Measurements from ENCODE around the gene CACNA1D. TPM values are rescaled to one million over a fixed set of nuclear protein-coding genes. Genes with fewer than 3 reads are reported as not detected.
A peak's percentile ranks its signal among the peaks of the same experiment; 100 is the strongest.

Gene CACNA1D
- total and polyA plus RNA-seq, 8 donors, result 5.3 to 22.8 (median 11.6) TPM

GRCh38 chr3:53628536-53629401 is 134.4 kb downstream of the CACNA1D start:
- DNase-seq (no peak), FAIRE-seq (no peak)

GRCh38 chr3:53629402-53629723 is 135.0 kb downstream of the CACNA1D start:
- TF ChIP-seq CTCF (IDR thresholded peaks at IDR 0.05), result no peak
- 54 to 83% methylated on average over 2 of the region's 2 CpGs for WGBS, 2 donors
- DNase-seq (no peak), ATAC-seq (no peak), FAIRE-seq (no peak)
- Histone ChIP-seq H3K4me1 (peaks cover 0 to 7% (median 0%) of the 10 kb centered on the region in 3 donors), H3K27me3 (no peaks in the 10 kb centered on the region), H3K4me3 (no peak overlapping the region), H3K27ac (no peak overlapping the region), H3K36me3 (no peaks in the 10 kb centered on the region), H3K9me3 (no peaks in the 10 kb centered on the region)
- intact Hi-C loops (cut with DNase I), result no loop called here

More at GRCh38 chr3:53628536-53629401, 134.4 kb downstream of the CACNA1D start:
- H3K4me3 ChIP-seq, result no peak overlapping the region
- H3K27ac ChIP-seq, result no peak overlapping the region
- ATAC-seq, result no peak
- no peaks in the 10 kb centered on the region for H3K36me3 ChIP-seq
- peaks cover 0 to 7% (median 0%) of the 10 kb centered on the region in 3 donors for H3K4me1 ChIP-seq
- WGBS, 2 donors, result 65 to 76% methylated on average over 10 of the region's 10 CpGs
- H3K27me3 ChIP-seq, result no peaks in the 10 kb centered on the region
- intact Hi-C loops (cut with DNase I), result no loop called here
- TF ChIP-seq CTCF (IDR thresholded peaks at IDR 0.05), result no peak
- H3K9me3 ChIP-seq, result no peaks in the 10 kb centered on the region

- peak overlapping the region in 2 of 4 donors; percentile 15 to 37 for H3K27ac ChIP-seq
Observed at GRCh38 chr3:53630547-53630946, 136.1 kb downstream of the CACNA1D start.

GRCh38 chr3:53633197-53633787 is 138.9 kb downstream of the CACNA1D start:
- 65 to 68% methylated on average over 9 of the region's 9 CpGs for WGBS, 2 donors
- peak in 3 of 4 donors; percentile 44 to 59 (median 47) for ATAC-seq
- TF ChIP-seq CTCF (IDR thresholded peaks at IDR 0.05), result no peak
- peaks cover 0 to 7% (median 0%) of the 10 kb centered on the region in 3 donors for H3K4me1 ChIP-seq
- intact Hi-C loops (cut with DNase I), result no loop called here
- H3K9me3 ChIP-seq, result no peaks in the 10 kb centered on the region
- H3K27ac ChIP-seq, result peak overlapping the region in 2 of 4 donors; percentile 26 to 36
- H3K36me3 ChIP-seq, result no peaks in the 10 kb centered on the region
- FAIRE-seq, result no peak
- H3K27me3 ChIP-seq, result no peaks in the 10 kb centered on the region
- no peak overlapping the region for H3K4me3 ChIP-seq
- no peak for DNase-seq

More at GRCh38 chr3:53630547-53630946, 136.1 kb downstream of the CACNA1D start:
- H3K27me3 ChIP-seq, result no peaks in the 10 kb centered on the region
- no peak for TF ChIP-seq CTCF (IDR thresholded peaks at IDR 0.05)
- no peak for DNase-seq
- 15 to 16% methylated on average over 3 of the region's 3 CpGs for WGBS, 2 donors
- peaks cover 0 to 7% (median 0%) of the 10 kb centered on the region in 3 donors for H3K4me1 ChIP-seq
- no peaks in the 10 kb centered on the region for H3K36me3 ChIP-seq
- no peak for FAIRE-seq
- H3K9me3 ChIP-seq, result no peaks in the 10 kb centered on the region
- peak; percentile 76 to 85 (median 80) for ATAC-seq
- no peak overlapping the region for H3K4me3 ChIP-seq
- intact Hi-C loops (cut with DNase I), result no loop called here
